Measurements from ENCODE around the gene S1PR1. TPM values are rescaled to one million over a fixed set of nuclear protein-coding genes. Genes with fewer than 3 reads are reported as not detected.

S1PR1 gene
- total RNA-seq, 2 donors from 2014 or later, result 39.7 to 62.3 TPM

DNA sequence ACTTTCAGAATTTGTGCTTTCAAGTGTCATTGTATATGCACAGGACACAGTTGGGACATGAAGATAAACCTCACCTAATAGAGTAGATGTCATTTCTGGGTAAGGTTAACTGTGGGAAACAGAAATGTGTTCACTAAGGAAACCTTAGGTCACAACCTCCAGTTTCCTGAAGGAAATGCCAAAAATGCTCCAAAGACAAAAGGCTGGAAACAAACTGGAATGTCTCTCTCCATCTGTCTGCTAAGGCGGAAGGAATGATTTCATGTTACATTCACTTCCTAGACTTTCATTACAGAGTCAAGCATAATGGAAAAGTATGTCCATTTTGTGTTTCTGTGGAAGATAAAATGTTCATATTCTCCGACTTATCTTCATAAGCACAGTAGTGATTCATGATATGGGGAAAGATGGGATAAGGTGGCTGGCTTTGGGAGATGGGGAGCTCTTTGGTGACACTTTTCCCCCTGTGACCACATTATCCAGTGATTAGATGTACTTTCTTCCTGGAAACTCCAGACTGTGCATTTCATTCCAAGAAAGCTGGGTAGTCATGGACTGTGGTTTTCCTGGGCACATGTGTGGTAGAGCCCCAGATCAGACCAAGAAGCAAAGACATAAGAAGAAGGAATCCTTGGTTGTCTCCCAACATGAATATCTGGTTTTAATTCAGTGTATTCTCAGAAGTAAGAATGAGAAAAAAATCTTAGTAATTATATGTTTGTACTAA lies 5.7 kb downstream of the S1PR1 start:
- no peak for DNase-seq (ENCODE audit: low spot score)
- intact Hi-C loops (cut with DNase I), result no loop called here

DNA sequence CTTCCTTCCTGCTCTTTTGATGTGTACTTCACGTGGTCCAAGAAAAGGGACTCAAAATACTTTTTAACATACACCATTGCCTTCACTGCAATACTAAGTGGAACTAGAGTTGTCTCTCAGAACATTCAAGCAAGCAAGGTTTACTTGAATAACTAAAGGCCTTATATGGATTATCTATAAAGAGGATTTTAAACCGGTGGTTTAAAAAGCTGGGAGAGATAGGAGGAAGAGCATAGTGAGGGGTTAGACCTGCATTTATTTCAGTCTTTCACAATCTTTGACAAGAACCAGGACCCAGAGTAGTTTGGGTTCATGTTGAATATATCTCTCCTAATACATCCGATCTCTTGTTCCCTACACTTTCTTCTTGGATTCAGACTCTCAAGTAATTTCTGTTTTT lies 6.9 kb downstream of the S1PR1 start:
- intact Hi-C loops (cut with DNase I), result no loop called here

DNA sequence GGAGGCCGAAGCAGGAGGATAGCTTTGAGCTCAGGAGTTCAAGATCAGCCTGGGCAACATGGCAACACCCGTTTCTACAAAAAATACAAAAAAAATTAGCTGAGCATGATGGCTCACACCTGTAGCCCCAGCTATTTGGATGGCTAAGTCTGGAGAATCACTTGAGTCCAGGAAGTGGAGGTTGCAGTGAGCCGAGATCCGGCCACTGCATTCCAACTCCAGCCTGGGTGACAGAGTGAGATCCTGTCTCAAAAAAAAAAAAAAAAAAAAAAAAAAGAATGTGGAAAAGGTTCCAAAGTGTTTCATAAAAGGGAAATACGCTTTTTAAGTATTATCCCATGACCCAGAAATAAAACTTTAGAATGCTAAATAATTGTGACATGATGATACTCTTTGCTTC lies 8.0 kb downstream of the S1PR1 start:
- DNase-seq (ENCODE audit: low spot score), result no peak
- intact Hi-C loops (cut with DNase I), result no loop called here

More for the DNA sequence above, 6.9 kb downstream of the S1PR1 start:
- DNase-seq (ENCODE audit: low spot score), result no peak

DNA sequence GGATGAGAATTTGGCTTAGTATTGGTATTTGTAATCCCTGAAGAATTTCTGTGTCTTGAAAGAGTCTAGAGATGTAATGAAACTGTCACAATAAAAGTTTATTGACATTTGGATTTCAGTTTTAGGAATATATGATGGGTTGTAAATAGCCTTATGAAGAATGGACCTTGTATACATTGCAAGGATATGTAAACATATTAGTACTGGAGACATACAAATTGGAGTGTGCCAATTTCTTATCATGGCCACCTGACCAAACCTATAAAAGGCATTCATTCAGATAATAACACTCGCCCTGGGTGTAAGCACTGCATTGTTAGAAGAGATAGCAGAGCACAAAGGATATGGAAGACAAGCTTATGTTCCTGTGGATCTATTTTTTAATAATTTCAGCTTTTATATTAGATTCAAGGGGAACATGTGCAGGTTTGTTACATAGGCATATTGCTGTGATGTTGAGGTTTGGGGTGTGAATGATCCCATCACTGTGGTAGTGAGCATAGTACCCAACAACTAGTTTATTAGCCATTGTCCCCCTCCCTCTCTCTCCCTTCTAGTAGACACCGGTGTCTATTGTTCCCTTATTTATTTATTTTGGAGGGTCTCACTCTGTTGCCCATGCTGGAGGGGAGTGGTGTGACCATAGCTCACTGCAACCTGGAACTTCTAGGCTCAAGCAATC lies 8.6 kb downstream of the S1PR1 start:
- intact Hi-C loops (cut with DNase I), result no loop called here

DNA sequence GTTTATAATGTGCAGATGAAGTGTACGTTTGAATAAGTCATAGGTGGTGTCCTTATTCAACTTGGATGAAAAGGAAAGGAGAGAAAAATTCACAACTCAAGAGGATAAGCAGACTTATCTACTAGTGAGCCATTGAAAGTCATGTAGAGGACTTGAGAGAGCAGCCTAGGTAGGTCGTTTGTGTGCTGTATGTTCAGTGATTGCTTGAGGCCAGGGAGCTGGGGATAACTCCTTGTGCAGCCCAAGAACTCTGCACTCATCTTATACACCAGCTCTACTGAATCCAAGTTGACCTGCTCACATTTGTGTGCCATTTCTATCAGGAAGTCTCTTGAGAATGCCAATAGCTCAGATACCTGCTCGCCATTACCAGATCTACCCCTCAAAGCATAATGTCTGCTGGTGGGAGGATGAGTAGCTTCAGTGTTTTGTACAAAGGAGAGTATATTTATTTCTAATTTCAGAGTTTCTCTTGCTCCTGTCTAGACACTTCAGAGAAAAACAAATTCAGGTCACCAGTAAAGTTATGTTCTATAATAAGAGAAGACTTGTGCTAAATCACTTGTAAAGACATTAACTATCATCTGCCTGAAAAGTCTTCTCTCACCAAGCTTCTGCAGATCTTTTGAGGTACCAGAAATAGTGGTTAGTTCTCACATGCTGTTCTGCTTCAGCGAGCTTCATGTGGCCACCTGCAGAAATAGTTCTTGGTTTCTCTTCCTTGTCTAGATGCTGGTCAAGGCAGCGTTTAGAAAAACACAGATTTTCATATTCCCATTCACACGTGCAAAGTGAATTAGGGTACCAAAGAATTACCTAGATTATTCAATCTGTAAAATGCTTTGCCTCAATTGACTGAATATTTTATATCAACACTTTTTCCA lies 10.8 kb downstream of the S1PR1 start:
- intact Hi-C loops (cut with DNase I), result no loop called here
- DNase-seq (ENCODE audit: low spot score), result no peak

More for the DNA sequence above, 8.6 kb downstream of the S1PR1 start:
- no peak for DNase-seq (ENCODE audit: low spot score)

DNA sequence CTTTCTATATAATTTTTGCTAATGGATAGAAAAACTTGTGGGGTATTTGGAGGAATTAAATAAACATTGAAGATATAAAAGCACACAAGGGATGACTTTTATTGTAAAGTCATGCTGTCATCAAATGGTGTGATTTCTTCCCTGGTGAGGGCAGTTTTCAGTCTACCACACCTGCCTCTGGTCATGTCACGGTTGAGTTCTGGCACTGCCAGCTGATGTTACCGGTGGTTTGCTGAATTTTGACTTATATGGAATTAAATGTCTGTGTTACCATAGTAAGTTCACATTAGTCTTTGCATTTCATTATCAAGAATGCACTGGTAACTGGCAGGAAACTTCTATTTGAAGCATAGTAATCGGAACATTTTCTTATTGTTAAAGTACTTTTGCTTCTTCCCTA lies 13.4 kb downstream of the S1PR1 start:
- DNase-seq (ENCODE audit: low spot score), result no peak
- intact Hi-C loops (cut with DNase I), result no loop called here

DNA sequence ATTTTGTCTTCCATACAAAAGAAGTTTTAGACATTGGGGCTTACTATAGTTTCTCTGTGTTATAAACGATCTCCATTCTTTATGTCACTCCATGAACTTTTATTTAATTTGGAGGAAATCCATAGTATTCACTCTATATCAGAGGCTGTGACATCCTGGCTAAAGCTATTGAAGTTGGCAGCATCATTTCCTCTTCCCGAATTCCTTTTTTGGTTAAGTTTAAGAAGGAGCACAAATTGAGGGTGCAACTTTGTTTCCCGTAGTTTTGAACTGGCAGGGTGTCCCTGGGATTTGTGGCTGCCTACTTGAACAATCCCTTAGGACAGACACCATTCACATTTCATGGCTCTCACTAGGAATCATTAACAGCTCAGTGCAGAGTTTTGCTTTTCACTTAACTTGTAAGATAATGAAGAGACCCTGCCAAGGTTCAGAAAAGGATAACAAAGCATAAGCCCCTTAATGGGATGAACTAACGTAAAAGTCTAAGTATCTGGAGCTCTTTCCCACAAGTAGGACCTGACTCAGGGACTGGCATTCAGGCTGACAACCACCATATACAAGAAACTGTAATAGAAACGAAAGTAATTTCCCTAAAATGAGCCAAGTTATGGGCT lies 13.9 kb downstream of the S1PR1 start:
- no peak for DNase-seq (ENCODE audit: low spot score)
- intact Hi-C loops (cut with DNase I), result no loop called here

DNA sequence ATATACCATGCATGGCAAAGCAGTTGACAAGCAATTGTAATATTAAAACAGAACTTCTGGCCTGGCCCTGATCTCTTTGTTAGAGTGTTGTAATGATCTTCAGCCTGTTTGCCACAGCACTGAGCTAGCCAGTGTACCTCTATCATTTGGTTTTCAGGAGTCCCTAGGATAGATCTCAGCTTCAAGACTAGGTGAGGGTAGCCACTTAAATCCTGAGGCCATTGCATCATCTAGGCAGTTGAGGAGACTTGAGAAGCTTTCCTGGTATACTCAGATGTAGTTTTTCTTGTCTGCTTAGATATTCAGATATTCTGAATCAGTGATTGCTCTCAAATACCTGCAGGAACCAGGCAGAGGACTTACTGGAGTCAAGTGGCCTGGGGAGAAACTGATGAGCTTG lies 14.7 kb downstream of the S1PR1 start:
- intact Hi-C loops (cut with DNase I), result no loop called here
- no peak for DNase-seq (ENCODE audit: low spot score)

DNA sequence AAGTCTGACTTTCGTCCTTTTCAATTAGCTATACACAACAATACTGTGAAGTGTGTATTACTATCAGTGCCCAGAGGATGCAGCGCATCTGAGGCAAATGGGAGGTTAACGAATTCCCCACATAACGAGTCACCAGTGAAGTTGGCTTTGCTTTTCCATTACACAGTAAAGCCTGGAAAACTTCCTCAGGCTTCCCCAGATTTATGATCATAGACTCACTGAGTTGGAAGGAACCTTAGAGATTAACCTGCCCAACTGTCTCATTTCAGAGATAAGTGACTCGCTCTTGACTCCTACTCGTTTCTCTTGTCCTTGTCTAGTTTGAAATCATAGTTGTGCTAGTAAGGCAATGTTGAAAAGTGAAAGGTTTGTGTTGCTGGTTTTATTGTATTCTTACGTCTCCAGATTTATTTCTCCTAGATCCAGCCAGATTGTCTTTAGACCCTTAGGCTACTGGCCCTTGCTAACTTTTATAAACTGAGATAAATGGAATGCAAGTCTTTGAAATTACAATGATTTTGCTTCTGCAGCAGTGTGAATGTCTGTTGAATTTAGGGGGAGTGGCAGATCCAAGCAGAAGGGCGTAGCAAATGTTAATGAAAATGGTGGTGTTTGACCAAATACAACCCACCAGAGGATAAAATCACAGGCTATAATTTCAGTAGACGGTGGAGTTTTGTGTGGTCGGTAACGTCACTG lies 17.3 kb downstream of the S1PR1 start:
- intact Hi-C loops (cut with DNase I), result no loop called here
- no peak for DNase-seq (ENCODE audit: low spot score)

DNA sequence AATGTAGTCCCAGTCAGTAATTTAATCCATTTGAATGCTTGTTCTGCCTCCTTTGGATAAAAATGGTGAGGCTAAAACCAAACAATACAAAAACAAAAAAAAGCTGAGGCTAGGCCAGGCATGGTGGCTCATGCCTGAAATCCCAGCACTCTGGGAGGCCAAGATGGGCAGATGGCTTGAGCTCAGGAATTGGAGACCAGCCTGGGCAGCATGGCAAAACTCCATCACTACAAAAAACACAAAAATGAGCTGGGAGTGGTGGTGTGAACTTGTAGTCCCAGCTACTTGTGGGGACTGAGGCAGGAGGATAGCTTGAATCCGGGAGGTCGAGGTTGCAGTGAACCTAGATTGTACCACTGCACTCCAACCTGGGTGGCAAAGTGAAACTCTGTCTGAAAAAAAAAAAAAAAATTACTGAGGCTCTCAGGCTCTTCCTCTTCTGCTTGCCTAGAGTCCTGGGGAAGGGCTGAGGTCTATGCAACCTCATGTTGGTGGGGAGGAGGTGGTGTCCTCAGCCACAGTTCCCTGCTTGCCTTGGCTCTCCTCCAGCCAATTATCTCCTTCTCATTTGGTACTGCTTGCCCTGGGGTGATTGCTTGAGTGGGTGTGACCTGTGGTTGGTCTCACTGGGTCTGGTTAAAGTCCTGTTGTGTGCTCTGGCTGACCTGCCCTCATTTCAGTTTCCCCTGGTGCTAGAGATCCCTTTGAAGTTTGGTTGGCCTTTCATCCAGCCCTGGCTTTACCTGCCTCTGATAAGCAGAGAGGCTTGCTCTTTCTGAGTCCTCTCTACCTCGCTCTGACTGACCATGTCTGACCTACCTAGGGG lies 20.9 kb downstream of the S1PR1 start:
- intact Hi-C loops (cut with DNase I), result no loop called here
- no peak for DNase-seq (ENCODE audit: low spot score)

DNA sequence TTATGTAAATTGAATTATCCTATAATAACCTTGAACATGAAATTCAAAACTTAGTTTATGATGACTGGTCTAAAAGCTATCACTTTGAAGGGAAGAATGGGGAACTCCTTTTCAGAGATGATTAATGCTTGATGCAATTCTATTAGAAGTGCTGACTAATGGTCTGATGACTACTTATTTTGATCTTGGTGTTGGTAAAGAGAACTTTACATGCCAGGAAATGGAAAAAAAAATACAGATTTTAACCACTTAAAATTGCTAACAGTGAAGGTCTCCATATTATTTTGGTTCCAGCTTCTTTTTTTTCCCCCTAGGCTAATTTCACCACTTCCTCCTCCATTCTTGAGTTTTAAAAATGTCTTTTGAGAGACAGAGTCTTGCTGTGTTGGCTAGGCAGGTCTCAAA lies 22.9 kb downstream of the S1PR1 start:
- no peak for DNase-seq (ENCODE audit: low spot score)
- intact Hi-C loops (cut with DNase I), result no loop called here

DNA sequence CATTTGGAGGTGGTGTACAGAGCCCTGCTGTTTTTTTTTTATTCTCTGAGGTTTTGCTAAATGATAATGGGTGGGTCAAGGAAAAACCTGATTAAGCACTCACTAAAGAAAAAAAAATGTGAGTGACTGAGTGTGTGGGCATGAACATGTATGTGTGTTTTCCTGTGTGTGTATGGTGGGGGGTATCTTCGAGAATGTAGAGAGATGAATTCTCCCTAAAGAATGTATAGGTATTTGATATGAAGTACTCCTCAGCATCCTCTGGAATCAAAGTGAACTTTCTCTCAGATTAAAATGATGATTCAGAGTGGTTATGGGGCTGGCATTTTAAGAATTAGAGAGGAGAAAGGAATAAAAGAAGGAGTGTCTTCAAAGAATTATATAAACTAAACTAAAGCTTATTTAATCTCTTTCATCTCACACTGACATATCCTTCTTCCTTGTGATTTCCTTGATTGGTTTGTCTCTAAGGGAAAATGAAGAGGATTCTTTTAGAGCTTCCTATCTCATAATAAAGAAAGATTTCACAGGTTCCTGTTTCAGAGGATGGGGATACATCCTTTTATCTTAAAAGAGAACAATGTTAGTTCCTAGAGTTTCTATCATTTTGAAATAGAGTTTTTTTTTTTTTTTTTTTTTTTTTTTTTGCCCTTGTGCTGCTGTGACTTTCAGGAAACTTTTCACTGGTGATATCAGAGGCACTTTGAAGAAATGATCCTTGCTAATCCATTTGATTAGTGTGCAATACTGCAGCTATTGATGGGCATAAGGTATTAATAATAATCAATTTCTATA lies 23.9 kb downstream of the S1PR1 start:
- intact Hi-C loops (cut with DNase I), result no loop called here
- DNase-seq (ENCODE audit: low spot score), result no peak

DNA sequence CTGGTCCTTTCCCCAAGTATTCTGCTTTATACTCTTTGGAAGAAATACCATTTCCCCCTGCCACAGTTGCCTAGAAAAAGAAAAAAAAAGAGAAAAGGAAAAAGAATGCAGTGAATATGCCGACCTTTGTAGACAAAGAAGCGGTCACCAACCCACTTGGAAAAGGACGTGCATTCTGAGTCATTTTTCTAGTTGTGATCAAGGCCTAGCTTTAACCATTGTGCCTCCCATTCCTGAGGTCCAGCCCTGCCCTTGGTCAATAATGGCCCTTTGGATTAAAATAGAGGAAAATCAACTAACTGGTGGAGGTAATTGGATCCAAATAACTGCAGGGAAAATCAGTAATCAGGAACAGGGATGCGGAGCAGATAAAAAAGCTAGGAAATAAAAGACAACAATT lies 24.8 kb downstream of the S1PR1 start:
- intact Hi-C loops (cut with DNase I), result no loop called here

DNA sequence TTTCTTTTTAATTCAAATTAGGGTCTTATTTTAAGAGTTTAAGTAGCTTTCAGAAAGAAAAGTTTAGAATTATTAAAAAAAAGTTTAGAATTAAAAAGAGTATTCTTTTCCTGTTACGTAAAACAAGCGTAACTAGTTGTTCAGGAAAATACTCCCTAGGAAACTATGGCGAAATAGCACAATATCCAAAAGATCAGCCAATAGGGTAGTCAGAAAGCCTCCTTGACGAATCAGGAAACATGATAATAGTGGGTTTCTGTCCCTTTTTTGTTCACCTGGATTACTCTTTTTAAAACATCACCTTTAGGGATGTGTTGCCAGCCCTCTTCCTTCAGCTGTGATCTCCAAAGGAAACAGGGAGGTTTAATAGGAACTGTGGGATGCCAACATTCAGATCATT lies 25.2 kb downstream of the S1PR1 start:
- no peak for DNase-seq (ENCODE audit: low spot score)
- intact Hi-C loops (cut with DNase I), result no loop called here

More for the DNA sequence above, 24.8 kb downstream of the S1PR1 start:
- no peak for DNase-seq (ENCODE audit: low spot score)

DNA sequence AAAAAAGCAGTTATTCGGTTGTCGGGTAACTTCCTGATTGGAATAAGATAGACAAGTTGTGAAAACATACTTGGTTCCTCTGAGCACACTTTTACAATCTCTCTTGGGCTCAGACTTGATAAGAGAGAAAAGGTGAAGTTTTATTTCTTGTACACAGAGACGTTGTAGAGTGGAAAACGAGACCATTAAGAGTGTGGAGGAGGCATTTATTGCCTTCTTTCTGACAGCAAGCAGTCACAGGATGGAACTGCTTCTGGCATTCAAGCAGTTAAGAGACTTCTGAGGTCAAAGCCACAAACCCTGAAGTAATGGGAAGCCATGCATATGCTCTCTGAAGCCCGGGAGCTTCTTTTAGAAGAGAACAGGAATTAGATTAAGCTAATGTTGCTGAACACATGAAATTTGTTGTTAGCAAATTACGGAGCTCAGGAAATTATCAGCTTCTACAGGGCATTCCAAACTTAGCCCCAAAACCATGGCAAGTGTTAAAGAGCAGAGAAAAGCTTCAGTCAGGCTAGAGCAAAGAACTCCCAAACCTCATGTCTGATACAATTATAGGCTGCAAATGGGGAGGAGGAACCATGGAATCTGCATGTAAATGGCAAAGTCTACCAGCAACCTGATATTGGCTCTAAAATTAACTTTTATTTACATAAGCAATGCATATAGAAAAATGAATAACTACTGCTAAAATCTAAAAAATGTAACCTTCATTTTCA lies 26.0 kb downstream of the S1PR1 start:
- intact Hi-C loops (cut with DNase I), result no loop called here
- no peak for DNase-seq (ENCODE audit: low spot score)

DNA sequence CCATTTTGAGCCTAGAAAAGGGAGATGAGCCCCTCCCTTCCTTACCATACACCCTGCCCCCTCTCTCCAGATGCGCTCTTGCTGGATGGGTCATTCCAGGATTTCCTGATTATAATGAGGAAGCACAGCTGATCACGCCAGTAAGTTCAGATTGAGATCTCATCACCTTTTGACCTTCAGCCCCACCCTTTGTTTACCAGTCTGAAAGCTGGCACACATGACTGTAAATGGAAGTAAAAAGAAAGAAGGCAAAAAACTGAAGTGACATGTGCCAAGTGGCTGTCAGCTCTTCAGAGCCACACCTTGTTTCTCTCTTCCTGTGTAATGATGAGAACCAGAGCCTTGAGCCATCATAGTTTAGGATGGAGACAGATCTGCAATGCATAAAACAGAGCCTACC lies 27.9 kb downstream of the S1PR1 start:
- no peak for DNase-seq (ENCODE audit: low spot score)
- intact Hi-C loops (cut with DNase I), result no loop called here

DNA sequence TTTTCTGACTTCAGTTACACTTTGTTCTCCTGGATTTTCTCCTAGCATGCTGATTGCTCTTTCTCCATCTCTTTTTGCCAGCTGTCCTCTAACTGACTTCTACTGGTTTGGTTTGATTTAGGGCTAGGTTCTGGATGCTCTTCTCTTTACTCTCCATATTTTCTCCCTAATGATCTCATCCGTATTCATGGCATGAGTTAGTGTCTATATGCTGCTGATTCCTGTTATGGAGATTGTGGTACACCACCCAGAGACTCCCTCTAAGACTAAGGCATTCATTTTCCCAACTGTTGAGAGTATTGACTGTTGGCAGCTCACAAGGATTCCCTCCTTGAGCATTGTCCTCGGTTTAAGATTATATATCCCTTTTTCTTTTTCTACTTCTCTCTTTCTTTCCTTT lies 28.9 kb downstream of the S1PR1 start:
- DNase-seq (ENCODE audit: low spot score), result no peak
- intact Hi-C loops (cut with DNase I), result no loop called here

Data from posterior vena cava (tissue), 2 donors.